OCI-LY3 (cell line): ENCODE data around the gene KCNJ11.

ENCODE experiments used
- H2AFZ ChIP-seq: fragments of 200-600, 300-600 bp; shearing (Covaris generic); 2 replicates; pipeline ENCODE4 v1.6.0; 2014; ENCODE audit warnings: antibody characterized with exemption, low read depth, low read length
- H3K27ac ChIP-seq: fragments of 200-600, 300-600 bp; sonication (generic); 2 replicates; pipeline ENCODE4 v1.5.1; 2014; ENCODE audit warnings: mild to moderate bottlenecking, low read length, moderate library complexity, mixed read lengths
- H3K27me3 ChIP-seq: fragments of 200-600, 300-600 bp; sonication (generic); 2 replicates; pipeline ENCODE4 v1.6.1; 2014; ENCODE audit warnings: low read depth, low read length, mixed read lengths
- H3K36me3 ChIP-seq: fragments of 200-600, 300-600 bp; sonication (generic); replicated peaks from 2 replicates; pipeline ENCODE3; 2014; ENCODE audit warnings: low read depth, low read length, mixed read lengths
- H3K4me1 ChIP-seq: fragments of 300-600, 200-600 bp; sonication (generic); 2 replicates; pipeline ENCODE4 v1.6.1; 2014; ENCODE audit warnings: low read length, mixed read lengths
- H3K4me2 ChIP-seq: fragments of 200-600, 300-600 bp; sonication (generic); 2 replicates; pipeline ENCODE4 v1.6.1; 2014; ENCODE audit warnings: low read length, mixed read lengths
- H3K4me3 ChIP-seq: fragments of 300-600, 200-600 bp; sonication (generic); 2 replicates; pipeline ENCODE4 v1.5.1; 2014; ENCODE audit warnings: antibody characterized with exemption, mild to moderate bottlenecking, low read length, moderate library complexity
- H3K79me2 ChIP-seq: fragments of 300-600, 200-600 bp; shearing (Covaris generic); 2 replicates; pipeline ENCODE4 v1.6.1; 2014; ENCODE audit warnings: mild to moderate bottlenecking, low read length, mixed read lengths
- H3K9ac ChIP-seq: fragments of 300-600, 200-600 bp; shearing (Covaris generic); 2 replicates; pipeline ENCODE4 v1.6.0; 2014; ENCODE audit warnings: mild to moderate bottlenecking, low read length, moderate library complexity
- H3K9me3 ChIP-seq: fragments of 200-600, 300-600 bp; shearing (Covaris generic); 2 replicates; pipeline ENCODE4 v1.6.1; 2014; ENCODE audit warnings: low read length, mixed read lengths; ENCODE audit not compliant: insufficient read depth
- H4K20me1 ChIP-seq: fragments of 200-600, 300-600 bp; sonication (generic); 2 replicates; pipeline ENCODE4 v1.6.1; 2016; ENCODE audit warnings: low read length, mixed read lengths; ENCODE audit not compliant: insufficient read depth
- CTCF ChIP-seq: fragments of 200-600, 300-600 bp; sonication (generic); IDR thresholded peaks from 2 replicates; pipeline ENCODE4 v1.5.1; 2014; ENCODE audit warnings: antibody characterized with exemption, low read length, low read depth
- EZH2phosphoT487 ChIP-seq: fragments of 200-600 bp; shearing (Covaris generic); IDR thresholded peaks from 2 replicates; pipeline ENCODE4 v1.6.1; 2018; ENCODE audit warnings: antibody characterized with exemption, mixed run types, low read depth

The KCNJ11 gene

GRCh38 chr11:17389211-17389956, 925 bp upstream of the KCNJ11 start:
- Histone ChIP-seq H3K9me3 (no peaks in the 10 kb centered on the region), H3K4me2 (peak overlapping the region; percentile 85), H3K27me3 (peaks cover 24% of the 10 kb centered on the region), H2AFZ (peak overlapping the region; percentile 84), H3K4me3 (peak overlapping the region; percentile 93), H4K20me1 (peaks cover 3% of the 10 kb centered on the region; the same call in 1 of the 2 replicates), H3K79me2 (no peaks in the 10 kb centered on the region), H3K36me3 (no peaks in the 10 kb centered on the region), H3K4me1 (peaks cover 16% of the 10 kb centered on the region), H3K9ac (peak overlapping the region; percentile 66), H3K27ac (no peak overlapping the region)
- TF ChIP-seq CTCF (peak; percentile 53), EZH2phosphoT487 (no peak)

- H3K4me1 ChIP-seq = peaks cover 16% of the 10 kb centered on the region
- H3K9ac ChIP-seq = no peak overlapping the region
- no peaks in the 10 kb centered on the region for H3K36me3 ChIP-seq
- H3K79me2 ChIP-seq = no peaks in the 10 kb centered on the region
- H3K4me3 ChIP-seq = no peak overlapping the region
- peaks cover 11% of the 10 kb centered on the region for H4K20me1 ChIP-seq
- no peak overlapping the region for H2AFZ ChIP-seq
- peaks cover 24% of the 10 kb centered on the region for H3K27me3 ChIP-seq
- H3K9me3 ChIP-seq = no peaks in the 10 kb centered on the region
- no peak overlapping the region for H3K27ac ChIP-seq
- TF ChIP-seq CTCF (no peak), EZH2phosphoT487 (no peak)
- H3K4me2 ChIP-seq = no peak overlapping the region
These were observed 648 bp downstream of the KCNJ11 start for GRCh38 chr11:17387811-17388210.

GRCh38 chr11:17387254-17387653, 1.2 kb downstream of the KCNJ11 start:
- Histone ChIP-seq H3K4me1 (peaks cover 16% of the 10 kb centered on the region), H3K27me3 (peaks cover 24% of the 10 kb centered on the region), H3K4me2 (no peak overlapping the region), H3K36me3 (no peaks in the 10 kb centered on the region), H4K20me1 (peaks cover 11% of the 10 kb centered on the region), H3K79me2 (no peaks in the 10 kb centered on the region), H3K9ac (no peak overlapping the region), H3K9me3 (no peaks in the 10 kb centered on the region), H2AFZ (no peak overlapping the region), H3K27ac (no peak overlapping the region), H3K4me3 (no peak overlapping the region)
- no peak for TF ChIP-seq CTCF
- no peak for TF ChIP-seq EZH2phosphoT487

GRCh38 chr11:17386331-17387084, 2.0 kb downstream of the KCNJ11 start:
- TF ChIP-seq EZH2phosphoT487 = no peak
- peak; percentile 61 for TF ChIP-seq CTCF
- Histone ChIP-seq H3K4me2 (no peak overlapping the region), H3K79me2 (no peaks in the 10 kb centered on the region), H2AFZ (no peak overlapping the region), H3K27ac (no peak overlapping the region), H3K4me3 (no peak overlapping the region), H3K27me3 (peaks cover 28% of the 10 kb centered on the region), H3K4me1 (peaks cover 12% of the 10 kb centered on the region), H3K9ac (no peak overlapping the region), H3K9me3 (no peaks in the 10 kb centered on the region), H4K20me1 (peaks cover 11% of the 10 kb centered on the region), H3K36me3 (no peaks in the 10 kb centered on the region)
